GM21619 (cell line): ENCODE data around the gene NELL2.

Source experiments
- ATAC-seq: cut with Tn5 transposase; IDR thresholded peaks from one replicate; pipeline ENCODE4 v1.9.1; 2021; ENCODE audit not compliant: unreplicated experiment

The NELL2 gene

GRCh38 chr12:44546060-44546459, 330.1 kb downstream of the NELL2 start:
- no peak for ATAC-seq

GRCh38 chr12:44544018-44544417, 332.1 kb downstream of the NELL2 start:
- ATAC-seq: no peak

- ATAC-seq: no peak
Observed at GRCh38 chr12:44542716-44543115, 333.4 kb downstream of the NELL2 start.

- no peak for ATAC-seq
Observed at GRCh38 chr12:44537354-44537753, 338.8 kb downstream of the NELL2 start.

- ATAC-seq: no peak
Observed at GRCh38 chr12:44532940-44533339, 343.2 kb downstream of the NELL2 start.

GRCh38 chr12:44531320-44531971, 344.7 kb downstream of the NELL2 start:
- ATAC-seq: no peak

GRCh38 chr12:44526655-44527182, 349.4 kb downstream of the NELL2 start:
- no peak for ATAC-seq

- no peak for ATAC-seq
Observed at GRCh38 chr12:44525806-44526654, 350.1 kb downstream of the NELL2 start.

- ATAC-seq: no peak
Observed at GRCh38 chr12:44523828-44524227, 352.3 kb downstream of the NELL2 start.

GRCh38 chr12:44521702-44522101, 354.4 kb downstream of the NELL2 start:
- ATAC-seq: no peak

- ATAC-seq: no peak
Observed at GRCh38 chr12:44519931-44520330, 356.2 kb downstream of the NELL2 start.

GRCh38 chr12:44511289-44511688, 364.8 kb downstream of the NELL2 start:
- no peak for ATAC-seq

- no peak for ATAC-seq
Observed at GRCh38 chr12:44510510-44510909, 365.6 kb downstream of the NELL2 start.

- ATAC-seq: no peak
Observed at GRCh38 chr12:44510076-44510475, 366.0 kb downstream of the NELL2 start.

- no peak for ATAC-seq
Observed at GRCh38 chr12:44509471-44509870, 366.6 kb downstream of the NELL2 start.

- ATAC-seq: no peak
Observed at GRCh38 chr12:44507461-44507860, 368.7 kb downstream of the NELL2 start.

- no peak for ATAC-seq
Observed at GRCh38 chr12:44504799-44505198, 371.3 kb downstream of the NELL2 start.

GRCh38 chr12:44503329-44503728, 372.8 kb downstream of the NELL2 start:
- ATAC-seq: no peak

GRCh38 chr12:44502681-44503080, 373.4 kb downstream of the NELL2 start:
- no peak for ATAC-seq

GRCh38 chr12:44500423-44500822, 375.7 kb downstream of the NELL2 start:
- ATAC-seq: no peak

GRCh38 chr12:44497044-44497443, 379.1 kb downstream of the NELL2 start:
- ATAC-seq: no peak

GRCh38 chr12:44490181-44490580, 385.9 kb downstream of the NELL2 start:
- no peak for ATAC-seq
